ENCODE results near the gene SPINT2. TPM values are rescaled to one million over a fixed set of nuclear protein-coding genes. Genes with fewer than 3 reads are reported as not detected.

SPINT2 gene
- polyA plus RNA-seq, 1 donor from 2014 or later = 236 TPM

DNA sequence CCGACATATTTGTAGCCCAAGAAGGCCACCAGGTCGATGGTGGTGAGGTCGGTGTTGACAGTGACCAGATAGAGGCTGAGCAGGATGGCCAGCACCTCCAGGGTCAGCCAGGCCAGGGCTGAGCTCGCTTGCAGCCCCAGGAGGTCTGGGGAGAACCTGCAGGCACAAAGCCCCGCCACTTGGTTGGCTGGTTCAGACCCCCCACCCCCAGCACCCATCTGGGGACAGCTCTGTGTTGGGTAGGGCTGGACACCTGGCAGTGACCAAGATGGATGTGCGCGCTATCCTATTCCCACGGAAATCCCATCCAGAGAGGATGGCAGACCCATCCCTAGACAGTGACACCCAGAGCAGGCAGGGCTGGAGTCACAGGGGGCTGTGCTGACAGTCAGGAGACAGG lies 43.2 kb downstream of the SPINT2 start:
- TF ChIP-seq TAF1 (IDR thresholded peaks at IDR 0.05; ENCODE audit: low read depth) (no peak), POLR2AphosphoS5 (IDR thresholded peaks at IDR 0.05) (no peak), RAD21 (conservative IDR thresholded peaks at IDR 0.05) (no peak)
- TF ChIP-seq, protein P1, sequence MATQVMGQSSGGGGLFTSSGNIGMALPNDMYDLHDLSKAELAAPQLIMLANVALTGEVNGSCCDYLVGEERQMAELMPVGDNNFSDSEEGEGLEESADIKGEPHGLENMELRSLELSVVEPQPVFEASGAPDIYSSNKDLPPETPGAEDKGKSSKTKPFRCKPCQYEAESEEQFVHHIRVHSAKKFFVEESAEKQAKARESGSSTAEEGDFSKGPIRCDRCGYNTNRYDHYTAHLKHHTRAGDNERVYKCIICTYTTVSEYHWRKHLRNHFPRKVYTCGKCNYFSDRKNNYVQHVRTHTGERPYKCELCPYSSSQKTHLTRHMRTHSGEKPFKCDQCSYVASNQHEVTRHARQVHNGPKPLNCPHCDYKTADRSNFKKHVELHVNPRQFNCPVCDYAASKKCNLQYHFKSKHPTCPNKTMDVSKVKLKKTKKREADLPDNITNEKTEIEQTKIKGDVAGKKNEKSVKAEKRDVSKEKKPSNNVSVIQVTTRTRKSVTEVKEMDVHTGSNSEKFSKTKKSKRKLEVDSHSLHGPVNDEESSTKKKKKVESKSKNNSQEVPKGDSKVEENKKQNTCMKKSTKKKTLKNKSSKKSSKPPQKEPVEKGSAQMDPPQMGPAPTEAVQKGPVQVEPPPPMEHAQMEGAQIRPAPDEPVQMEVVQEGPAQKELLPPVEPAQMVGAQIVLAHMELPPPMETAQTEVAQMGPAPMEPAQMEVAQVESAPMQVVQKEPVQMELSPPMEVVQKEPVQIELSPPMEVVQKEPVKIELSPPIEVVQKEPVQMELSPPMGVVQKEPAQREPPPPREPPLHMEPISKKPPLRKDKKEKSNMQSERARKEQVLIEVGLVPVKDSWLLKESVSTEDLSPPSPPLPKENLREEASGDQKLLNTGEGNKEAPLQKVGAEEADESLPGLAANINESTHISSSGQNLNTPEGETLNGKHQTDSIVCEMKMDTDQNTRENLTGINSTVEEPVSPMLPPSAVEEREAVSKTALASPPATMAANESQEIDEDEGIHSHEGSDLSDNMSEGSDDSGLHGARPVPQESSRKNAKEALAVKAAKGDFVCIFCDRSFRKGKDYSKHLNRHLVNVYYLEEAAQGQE (IDR thresholded peaks at IDR 0.05; ENCODE audit: borderline replicate concordance) = no peak
- TF ChIP-seq, protein P2, sequence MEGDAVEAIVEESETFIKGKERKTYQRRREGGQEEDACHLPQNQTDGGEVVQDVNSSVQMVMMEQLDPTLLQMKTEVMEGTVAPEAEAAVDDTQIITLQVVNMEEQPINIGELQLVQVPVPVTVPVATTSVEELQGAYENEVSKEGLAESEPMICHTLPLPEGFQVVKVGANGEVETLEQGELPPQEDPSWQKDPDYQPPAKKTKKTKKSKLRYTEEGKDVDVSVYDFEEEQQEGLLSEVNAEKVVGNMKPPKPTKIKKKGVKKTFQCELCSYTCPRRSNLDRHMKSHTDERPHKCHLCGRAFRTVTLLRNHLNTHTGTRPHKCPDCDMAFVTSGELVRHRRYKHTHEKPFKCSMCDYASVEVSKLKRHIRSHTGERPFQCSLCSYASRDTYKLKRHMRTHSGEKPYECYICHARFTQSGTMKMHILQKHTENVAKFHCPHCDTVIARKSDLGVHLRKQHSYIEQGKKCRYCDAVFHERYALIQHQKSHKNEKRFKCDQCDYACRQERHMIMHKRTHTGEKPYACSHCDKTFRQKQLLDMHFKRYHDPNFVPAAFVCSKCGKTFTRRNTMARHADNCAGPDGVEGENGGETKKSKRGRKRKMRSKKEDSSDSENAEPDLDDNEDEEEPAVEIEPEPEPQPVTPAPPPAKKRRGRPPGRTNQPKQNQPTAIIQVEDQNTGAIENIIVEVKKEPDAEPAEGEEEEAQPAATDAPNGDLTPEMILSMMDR (IDR thresholded peaks at IDR 0.05; ENCODE audit: poor library complexity, severe bottlenecking) = no peak
- no peak overlapping the region for H3K27ac ChIP-seq (ENCODE audit: low read length)
- no peaks in the 10 kb centered on the region for H3K36me3 ChIP-seq (ENCODE audit: insufficient read depth, low read length)

DNA sequence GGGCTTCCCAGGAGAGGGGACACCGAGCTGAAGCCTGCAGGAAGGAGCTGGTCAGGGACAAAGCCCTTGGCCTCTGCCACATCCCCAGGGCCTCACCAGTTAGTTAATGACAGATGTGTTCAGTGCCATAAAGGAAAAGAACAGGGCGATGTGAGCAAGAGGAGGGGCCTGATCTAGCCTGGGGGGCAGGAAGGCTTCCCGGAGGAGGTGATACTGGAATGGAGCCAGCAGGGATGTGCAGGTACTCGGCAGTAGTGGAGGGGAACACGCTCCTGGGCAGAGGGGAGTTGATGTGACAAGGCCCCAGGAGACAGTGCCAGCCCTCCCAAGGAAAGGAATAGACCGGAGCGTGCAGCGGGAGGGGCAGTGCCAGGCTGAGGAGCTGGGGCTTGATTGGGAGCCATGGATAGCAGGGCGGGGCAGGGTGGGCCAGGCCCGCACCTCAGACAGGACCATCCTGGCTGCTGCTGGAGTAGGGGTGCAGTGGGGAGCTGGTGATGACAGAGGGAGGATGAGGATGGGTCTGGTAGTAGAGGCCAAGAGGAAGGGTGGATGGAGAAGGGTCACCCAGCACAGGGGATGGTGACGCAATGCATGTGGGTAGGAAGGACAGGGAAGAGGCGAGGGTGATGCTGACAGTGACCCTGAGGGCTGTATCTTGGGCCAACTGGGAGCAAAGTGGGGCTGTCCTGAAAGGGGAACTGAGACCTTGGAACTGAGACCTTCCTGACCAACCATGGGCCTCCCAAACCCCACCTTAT lies 43.8 kb downstream of the SPINT2 start:
- Histone ChIP-seq H3K36me3 (ENCODE audit: insufficient read depth, low read length) (no peaks in the 10 kb centered on the region), H3K9ac (ENCODE audit: low read length) (no peak overlapping the region), H2AFZ (ENCODE audit: low read depth, low read length) (no peak overlapping the region)

More for the DNA sequence above, 43.2 kb downstream of the SPINT2 start:
- H3K79me2 ChIP-seq (replicated peaks; ENCODE audit: insufficient read depth, low read length) = no peaks in the 10 kb centered on the region
- no peaks in the 10 kb centered on the region for H3F3A ChIP-seq (ENCODE audit: insufficient read depth, low read length, poor library complexity, severe bottlenecking)
- no peaks in the 10 kb centered on the region for H3K9me3 ChIP-seq (ENCODE audit: low read length)
- no peak overlapping the region for H2AFZ ChIP-seq (ENCODE audit: low read depth, low read length)
- no peak overlapping the region for H3K4me2 ChIP-seq (ENCODE audit: low read length)
- no peaks in the 10 kb centered on the region for H3K9me2 ChIP-seq (ENCODE audit: insufficient read depth, low read length)
- no peak overlapping the region for H3K9ac ChIP-seq (ENCODE audit: low read length)
- H3K4me3 ChIP-seq (ENCODE audit: low read length) = no peak overlapping the region
- no peaks in the 10 kb centered on the region for H3K27me3 ChIP-seq (ENCODE audit: insufficient read depth, low read depth, low read length)
- H4K20me1 ChIP-seq (ENCODE audit: insufficient read depth) = no peaks in the 10 kb centered on the region

DNA sequence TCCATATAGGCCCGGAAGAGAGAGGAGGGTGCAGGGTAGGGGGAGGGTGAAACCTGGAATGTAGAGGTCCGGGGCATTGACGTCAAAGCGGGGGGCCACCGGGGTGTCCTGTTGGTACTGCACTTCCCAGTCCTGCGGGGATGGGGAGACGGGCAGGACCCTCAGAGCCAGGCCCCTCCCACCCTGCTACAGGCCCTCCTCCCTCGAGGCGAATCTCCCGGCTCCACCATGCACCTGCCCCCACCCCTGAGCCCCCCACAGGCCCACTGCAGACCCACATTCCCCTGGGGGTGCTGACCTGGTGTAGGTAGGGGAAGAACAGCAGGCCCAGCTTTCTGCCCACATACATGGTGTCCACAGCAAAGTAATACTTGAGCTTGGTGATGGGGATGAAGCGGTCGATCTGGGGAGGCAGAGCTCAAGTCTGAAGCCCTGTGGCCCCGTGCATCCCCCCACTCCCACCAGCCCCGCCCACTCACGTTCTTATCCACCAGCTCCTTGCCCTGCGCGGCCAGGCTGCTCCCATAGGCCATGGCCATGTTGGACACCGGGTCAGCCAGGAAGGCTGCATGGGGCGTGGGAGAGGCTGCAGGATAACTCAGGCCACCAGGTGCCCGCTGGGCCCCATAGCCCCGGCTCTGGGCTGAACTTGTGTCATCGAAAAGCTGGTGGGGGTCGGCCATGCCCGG lies 44.7 kb downstream of the SPINT2 start:
- H2AFZ ChIP-seq (ENCODE audit: low read depth, low read length) = no peak overlapping the region
- no peak overlapping the region for H3K4me2 ChIP-seq (ENCODE audit: low read length)
- H3K9ac ChIP-seq (ENCODE audit: low read length) = no peak overlapping the region
- no peaks in the 10 kb centered on the region for H3K27me3 ChIP-seq (ENCODE audit: insufficient read depth, low read depth, low read length)
- H3K9me3 ChIP-seq (ENCODE audit: low read length) = no peaks in the 10 kb centered on the region
- H4K20me1 ChIP-seq (ENCODE audit: insufficient read depth) = no peaks in the 10 kb centered on the region
- no peaks in the 10 kb centered on the region for H3K79me2 ChIP-seq (replicated peaks; ENCODE audit: insufficient read depth, low read length)
- H3K9me2 ChIP-seq (ENCODE audit: insufficient read depth, low read length) = no peaks in the 10 kb centered on the region
- no peaks in the 10 kb centered on the region for H3F3A ChIP-seq (ENCODE audit: insufficient read depth, low read length, poor library complexity, severe bottlenecking)
- no peaks in the 10 kb centered on the region for H3K36me3 ChIP-seq (ENCODE audit: insufficient read depth, low read length)
- no peak overlapping the region for H3K4me3 ChIP-seq (ENCODE audit: low read length)
- no peak overlapping the region for H3K27ac ChIP-seq (ENCODE audit: low read length)
- TF ChIP-seq, protein P1 (IDR thresholded peaks at IDR 0.05; ENCODE audit: borderline replicate concordance) = no peak
- TF ChIP-seq EP300 (conservative IDR thresholded peaks at IDR 0.05; ENCODE audit: poor library complexity, severe bottlenecking) (no peak), RAD21 (conservative IDR thresholded peaks at IDR 0.05) (no peak), MXI1 (conservative IDR thresholded peaks at IDR 0.05; ENCODE audit: poor library complexity, severe bottlenecking) (no peak), TAF1 (IDR thresholded peaks at IDR 0.05; ENCODE audit: low read depth) (no peak), POLR2AphosphoS5 (IDR thresholded peaks at IDR 0.05) (no peak), EZH2 (IDR thresholded peaks at IDR 0.05; ENCODE audit: borderline replicate concordance, insufficient read depth, low read length, poor library complexity, severe bottlenecking) (no peak)
- TF ChIP-seq, protein P2 (IDR thresholded peaks at IDR 0.05; ENCODE audit: poor library complexity, severe bottlenecking) = no peak

More for the DNA sequence above, 43.8 kb downstream of the SPINT2 start:
- no peaks in the 10 kb centered on the region for H3K9me2 ChIP-seq (ENCODE audit: insufficient read depth, low read length)
- no peaks in the 10 kb centered on the region for H3F3A ChIP-seq (ENCODE audit: insufficient read depth, low read length, poor library complexity, severe bottlenecking)
- no peaks in the 10 kb centered on the region for H3K27me3 ChIP-seq (ENCODE audit: insufficient read depth, low read depth, low read length)
- no peak overlapping the region for H3K4me3 ChIP-seq (ENCODE audit: low read length)
- H3K4me2 ChIP-seq (ENCODE audit: low read length) = no peak overlapping the region
- no peak overlapping the region for H3K27ac ChIP-seq (ENCODE audit: low read length)
- H3K9me3 ChIP-seq (ENCODE audit: low read length) = no peaks in the 10 kb centered on the region
- H4K20me1 ChIP-seq (ENCODE audit: insufficient read depth) = no peaks in the 10 kb centered on the region
- TF ChIP-seq EP300 (conservative IDR thresholded peaks at IDR 0.05; ENCODE audit: poor library complexity, severe bottlenecking) (no peak), TAF1 (IDR thresholded peaks at IDR 0.05; ENCODE audit: low read depth) (no peak), SMC3 (conservative IDR thresholded peaks at IDR 0.05; ENCODE audit: poor library complexity) (no peak)
- H3K79me2 ChIP-seq (replicated peaks; ENCODE audit: insufficient read depth, low read length) = no peaks in the 10 kb centered on the region
